GM21619 (cell line): Measurements from ENCODE around the gene MRPL28.
"Not testable (repeated sequence)": the region's sequence is repeated elsewhere in the genome, so short reads cannot be mapped to it uniquely, and the experiment has no call there.

Experiments
- ATAC-seq: cut with Tn5 transposase; IDR thresholded peaks from one replicate; pipeline ENCODE4 v1.9.1; 2021; ENCODE audit not compliant: unreplicated experiment

The MRPL28 gene

GRCh38 chr16:373848-374615, 3.7 kb upstream of the MRPL28 start:
- no peak for ATAC-seq

GRCh38 chr16:373020-373598, 2.8 kb upstream of the MRPL28 start:
- ATAC-seq = no peak

GRCh38 chr16:372302-372983, 2.1 kb upstream of the MRPL28 start:
- ATAC-seq = no peak

GRCh38 chr16:371515-372301, 1.4 kb upstream of the MRPL28 start:
- ATAC-seq = no peak

GRCh38 chr16:370979-371514, 709 bp upstream of the MRPL28 start:
- ATAC-seq = no peak

- ATAC-seq = no peak
Measured at GRCh38 chr16:369866-370436, 387 bp downstream of the MRPL28 start.

- ATAC-seq = no peak
Measured at GRCh38 chr16:369275-369865, 968 bp downstream of the MRPL28 start.

- ATAC-seq = no peak
Measured at GRCh38 chr16:368388-369158, 1.8 kb downstream of the MRPL28 start.

- ATAC-seq = no peak
Measured at GRCh38 chr16:367333-367903, 2.9 kb downstream of the MRPL28 start.

GRCh38 chr16:366476-366875, 3.9 kb downstream of the MRPL28 start:
- no peak for ATAC-seq

- ATAC-seq = no peak
Measured at GRCh38 chr16:364595-365491, 5.5 kb downstream of the MRPL28 start.

GRCh38 chr16:363766-364490, 6.4 kb downstream of the MRPL28 start:
- no peak for ATAC-seq

GRCh38 chr16:363110-363765, 7.1 kb downstream of the MRPL28 start:
- no peak for ATAC-seq

GRCh38 chr16:362702-362999, 7.7 kb downstream of the MRPL28 start:
- ATAC-seq = not testable (repeated sequence)

- peak; percentile 67 for ATAC-seq
Measured at GRCh38 chr16:361872-362701, 8.3 kb downstream of the MRPL28 start.

GRCh38 chr16:361341-361871, 8.9 kb downstream of the MRPL28 start:
- ATAC-seq = no peak
